Stimulated activated CD4-positive, alpha-beta T cell treated with anti-CD3 and anti-CD28 coated beads, Interleukin-4, amount 100 ng/mL, for 1 hour (primary cell): Measurements from ENCODE around the gene GRXCR2.

ENCODE experiments used
- DNase-seq: peaks from one replicate; pipeline ENCODE4 v3.0.0-alpha.2; 2020

GRXCR2 gene

GRCh38 chr5:145834917-145835847 lies 37.6 kb downstream of the GRXCR2 start, which contains the start of gene PRELID2:
TSS of gene PRELID2 (minus strand) at chr5:145835342. CDS start at chr5:145835251, 91 bp downstream.
- DNase-seq = peak; percentile 43

DNA sequence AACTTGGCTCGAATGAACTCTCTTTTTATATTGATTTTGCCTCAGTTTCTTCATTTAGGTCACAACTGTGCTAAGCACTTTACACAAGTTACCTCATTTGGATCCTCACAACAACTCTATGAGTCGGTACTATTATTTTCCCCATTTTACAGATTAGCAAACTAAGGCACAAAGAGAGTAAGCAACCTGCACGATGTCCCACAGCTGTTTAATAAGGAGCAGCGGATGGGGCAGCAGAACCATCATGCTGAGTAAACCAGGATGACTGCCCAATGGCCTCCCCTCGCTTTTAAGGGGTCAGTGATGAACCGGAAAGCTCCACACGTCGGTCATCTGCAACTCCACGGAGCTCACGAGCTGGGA lies 38.3 kb downstream of the GRXCR2 start:
- DNase-seq = no peak

DNA sequence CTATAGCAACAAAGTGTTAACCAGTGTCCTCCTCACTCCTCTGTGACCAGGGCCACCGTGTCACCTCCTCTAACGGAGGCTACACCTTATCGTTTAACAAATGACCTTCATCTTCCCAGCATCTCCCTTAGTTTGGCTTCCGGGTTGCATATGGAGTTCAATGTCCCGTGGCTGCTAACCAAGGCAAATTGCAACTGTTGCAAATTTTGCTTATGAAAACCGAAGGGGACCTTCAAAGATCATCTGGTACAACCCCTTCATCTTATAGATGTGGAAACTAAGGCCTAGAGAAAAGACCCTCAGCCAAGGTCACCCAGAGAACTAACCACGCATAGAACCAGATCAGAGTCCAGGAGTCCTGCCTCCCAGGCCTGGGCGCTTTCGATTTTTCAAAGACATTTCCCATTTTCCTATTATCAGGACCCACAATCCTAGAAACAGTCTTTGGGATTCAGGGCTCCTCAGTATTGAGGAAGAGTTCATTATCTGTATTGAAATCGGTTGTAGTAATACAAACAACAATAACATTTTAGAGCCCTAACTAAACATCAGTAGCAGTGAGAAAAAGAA lies 39.1 kb downstream of the GRXCR2 start:
- no peak for DNase-seq

GRCh38 chr5:145830594-145830993 lies 42.2 kb downstream of the GRXCR2 start:
- no peak for DNase-seq

GRCh38 chr5:145829708-145830361 lies 43.0 kb downstream of the GRXCR2 start:
- no peak for DNase-seq

DNA sequence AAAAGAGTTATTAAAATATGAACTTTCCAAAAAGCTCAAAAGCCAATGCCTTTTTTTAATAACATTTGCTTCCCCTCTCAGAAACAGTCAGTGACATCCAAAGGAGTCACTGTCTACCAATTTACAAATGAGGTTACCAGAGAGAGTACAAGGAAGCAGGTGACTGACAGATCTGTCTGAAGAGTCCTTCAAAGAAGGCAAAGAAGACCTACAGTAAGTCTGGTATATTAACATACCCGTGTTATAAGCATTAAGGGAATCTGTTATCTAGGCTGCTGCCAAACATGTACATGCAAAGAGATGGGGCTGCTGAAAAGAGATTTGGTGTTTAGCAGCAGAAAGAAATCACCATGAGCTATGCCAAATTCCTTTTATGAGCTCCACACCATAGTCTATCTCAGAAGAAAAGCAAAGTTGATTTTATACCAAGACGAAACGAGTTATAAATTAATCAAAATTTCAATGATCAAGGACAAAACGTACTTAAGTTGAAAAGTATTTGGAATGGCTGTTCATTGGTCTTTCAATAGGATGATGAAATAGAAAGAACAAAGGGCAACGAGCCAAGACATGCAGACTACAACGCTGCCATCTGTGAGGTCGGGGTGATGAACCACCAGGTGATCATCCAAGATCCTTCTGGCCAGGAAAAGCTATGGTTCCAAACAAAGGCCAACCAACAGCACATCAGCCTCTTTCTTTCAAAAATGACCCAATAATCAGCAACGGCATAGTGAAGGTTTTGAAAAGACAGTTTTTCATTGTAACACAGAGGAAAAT lies 45.7 kb downstream of the GRXCR2 start:
- no peak for DNase-seq

GRCh38 chr5:145825751-145826180 lies 47.0 kb downstream of the GRXCR2 start:
- no peak for DNase-seq

GRCh38 chr5:145824040-145824439 lies 48.8 kb downstream of the GRXCR2 start:
- DNase-seq = no peak

DNA sequence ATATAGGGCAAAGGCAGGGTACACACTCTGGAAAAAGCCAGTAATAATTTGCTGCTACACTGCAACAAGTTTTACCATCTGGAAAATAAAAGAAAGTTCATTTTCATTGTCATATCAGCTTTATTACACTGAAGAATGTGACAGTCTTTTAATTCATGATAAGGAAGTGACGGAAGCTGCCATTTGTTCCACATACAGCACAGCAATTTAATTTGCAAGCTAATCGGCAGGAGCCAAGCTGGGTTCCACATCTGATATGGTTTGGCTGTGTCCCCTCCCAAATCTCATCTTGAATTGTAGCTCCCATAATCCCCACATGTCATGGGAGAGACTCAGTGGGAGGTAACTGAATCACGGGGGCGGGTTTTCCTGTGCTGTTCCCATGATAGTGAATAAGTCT lies 54.2 kb downstream of the GRXCR2 start:
- no peak for DNase-seq

DNA sequence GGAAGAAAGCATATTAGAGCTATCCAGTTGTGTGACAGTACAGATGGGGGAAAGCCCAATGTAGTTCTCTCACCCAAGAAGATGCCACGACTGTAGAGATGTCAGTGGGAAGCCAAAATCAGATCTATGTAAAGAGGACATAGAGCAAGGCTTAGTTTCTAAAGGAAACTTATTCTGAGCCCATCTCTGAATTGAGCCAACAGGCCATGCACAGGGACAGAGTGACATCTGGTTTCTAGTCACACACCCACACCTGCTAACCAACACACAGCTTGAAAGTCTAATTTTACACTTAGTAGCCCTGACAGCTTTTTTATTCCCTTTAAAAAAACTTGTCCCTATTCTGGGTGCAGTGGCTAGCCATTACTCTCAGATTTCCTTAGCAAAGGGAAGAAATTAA lies 59.9 kb downstream of the GRXCR2 start:
- no peak for DNase-seq

- no peak for DNase-seq
Observed at GRCh38 chr5:145811834-145812625, 60.8 kb downstream of the GRXCR2 start.
